Epithelial cell of proximal tubule (primary cell): ENCODE results near the gene VKORC1. TPM values are rescaled to one million over a fixed set of nuclear protein-coding genes. Genes with fewer than 3 reads are reported as not detected.
"Not testable (repeated sequence)": the region's sequence is repeated elsewhere in the genome, so short reads cannot be mapped to it uniquely, and the experiment has no call there.

Source experiments
- DNase-seq: peaks from one replicate; pipeline ENCODE4 v3.0.0-alpha.2; 2011; ENCODE audit warnings: low read depth
- H3K4me3 ChIP-seq: 2 replicates; pipeline ENCODE4 v1.5.1; 2011; ENCODE audit warnings: low read depth, mild to moderate bottlenecking, low read length
- total RNA-seq: library from RNA; depleted of rRNA; stranded (reverse); fragments of >200 nt; gene quantifications from 2 replicates; pipeline ENCODE4 v1.2.3, GENCODE V29; 2015
- TF ChIP-seq, protein P1 (sequence below): conservative IDR thresholded peaks from 2 replicates; pipeline ENCODE4 v1.5.1; 2012; ENCODE audit warnings: low read depth, mild to moderate bottlenecking, low read length

The VKORC1 gene
- total RNA-seq, 1 donor from 2014 or later: 214 TPM

DNA sequence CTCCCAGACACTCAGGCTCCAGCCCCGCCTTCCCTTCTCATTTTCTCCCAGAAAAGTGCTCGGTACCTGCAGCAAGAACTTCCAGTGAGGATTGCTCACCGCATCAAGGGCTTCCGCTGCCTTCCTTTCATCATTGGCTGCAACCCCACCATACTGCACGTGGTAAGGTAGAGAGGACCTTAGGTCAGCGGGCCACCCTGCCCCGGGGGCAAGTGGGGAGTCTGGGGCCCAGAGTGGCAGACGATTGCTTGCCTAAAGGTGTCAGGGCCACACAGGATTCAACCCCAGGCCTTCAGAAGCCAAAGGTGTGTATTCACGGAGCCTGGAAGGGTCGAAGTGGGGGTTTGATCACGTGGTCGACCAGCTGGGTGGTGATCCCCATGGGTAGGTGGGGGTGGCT, 15.0 kb upstream of the VKORC1 start:
- peak overlapping the region; percentile 87 for H3K4me3 ChIP-seq
- no peak for DNase-seq
- TF ChIP-seq, protein P1, sequence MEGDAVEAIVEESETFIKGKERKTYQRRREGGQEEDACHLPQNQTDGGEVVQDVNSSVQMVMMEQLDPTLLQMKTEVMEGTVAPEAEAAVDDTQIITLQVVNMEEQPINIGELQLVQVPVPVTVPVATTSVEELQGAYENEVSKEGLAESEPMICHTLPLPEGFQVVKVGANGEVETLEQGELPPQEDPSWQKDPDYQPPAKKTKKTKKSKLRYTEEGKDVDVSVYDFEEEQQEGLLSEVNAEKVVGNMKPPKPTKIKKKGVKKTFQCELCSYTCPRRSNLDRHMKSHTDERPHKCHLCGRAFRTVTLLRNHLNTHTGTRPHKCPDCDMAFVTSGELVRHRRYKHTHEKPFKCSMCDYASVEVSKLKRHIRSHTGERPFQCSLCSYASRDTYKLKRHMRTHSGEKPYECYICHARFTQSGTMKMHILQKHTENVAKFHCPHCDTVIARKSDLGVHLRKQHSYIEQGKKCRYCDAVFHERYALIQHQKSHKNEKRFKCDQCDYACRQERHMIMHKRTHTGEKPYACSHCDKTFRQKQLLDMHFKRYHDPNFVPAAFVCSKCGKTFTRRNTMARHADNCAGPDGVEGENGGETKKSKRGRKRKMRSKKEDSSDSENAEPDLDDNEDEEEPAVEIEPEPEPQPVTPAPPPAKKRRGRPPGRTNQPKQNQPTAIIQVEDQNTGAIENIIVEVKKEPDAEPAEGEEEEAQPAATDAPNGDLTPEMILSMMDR: no peak

GRCh38 chr16:31108794-31109558, 14.4 kb upstream of the VKORC1 start:
- H3K4me3 ChIP-seq: peak overlapping the region; percentile 87
- DNase-seq: no peak
- TF ChIP-seq, protein P1: no peak

DNA sequence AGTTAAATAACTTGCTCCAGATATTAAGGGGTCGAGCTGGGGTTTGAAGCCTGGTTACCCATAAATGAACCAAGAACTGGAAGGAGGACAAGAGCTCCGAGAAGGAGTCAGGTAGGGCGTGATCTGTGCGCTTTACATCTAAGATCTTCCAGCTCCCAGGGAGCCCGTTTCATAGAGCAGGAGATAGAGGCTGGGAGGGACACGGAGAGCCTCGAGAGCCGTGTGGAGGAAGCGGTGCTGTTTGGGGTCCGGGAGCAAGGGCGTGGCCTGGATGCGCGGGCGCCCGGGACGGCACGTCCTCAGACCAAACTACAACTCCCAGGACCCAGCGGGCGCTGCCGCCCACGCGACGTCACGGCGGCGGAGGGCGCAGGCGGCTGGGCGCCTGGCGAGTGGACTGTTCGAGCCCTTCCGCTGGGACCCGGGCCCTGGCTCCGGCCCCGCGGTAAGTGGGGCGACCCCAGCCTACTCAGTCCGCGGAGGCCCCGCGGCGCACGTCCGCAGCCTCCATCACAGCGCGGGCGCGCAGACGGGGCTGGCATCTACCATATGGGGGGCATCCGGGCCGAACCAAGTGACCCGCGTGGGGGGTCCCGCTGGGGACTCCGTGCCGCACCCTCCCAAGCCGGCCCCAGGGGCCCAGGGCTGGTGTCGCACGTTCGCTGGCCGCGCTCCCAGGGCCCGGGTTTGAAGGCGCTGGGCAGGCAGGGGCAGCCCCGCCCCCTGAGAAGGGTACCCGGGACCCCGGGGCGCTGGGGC, 13.6 kb upstream of the VKORC1 start, which contains the start of gene BCKDK:
Gene BCKDK (plus strand): TSS at position 352 of the 759 bp plus-strand sequence. CDS start 838 bp downstream, outside the sequence.
- TF ChIP-seq, protein P1: no peak
- peak within 1 kb of the TSS; percentile 87 for H3K4me3 ChIP-seq
- DNase-seq: no peak

- TF ChIP-seq, protein P1: no peak
- DNase-seq: no peak
- no peak overlapping the region for H3K4me3 ChIP-seq
Observed at GRCh38 chr16:31107465-31107867, 12.9 kb upstream of the VKORC1 start.

- no peak for DNase-seq
- no peak overlapping the region for H3K4me3 ChIP-seq
- TF ChIP-seq, protein P1: no peak
Observed at GRCh38 chr16:31106509-31107464, 12.2 kb upstream of the VKORC1 start.

GRCh38 chr16:31105677-31106213, 11.1 kb upstream of the VKORC1 start:
- TF ChIP-seq, protein P1: peak; percentile 71
- no peak for DNase-seq
- peak overlapping the region; percentile 18 for H3K4me3 ChIP-seq

DNA sequence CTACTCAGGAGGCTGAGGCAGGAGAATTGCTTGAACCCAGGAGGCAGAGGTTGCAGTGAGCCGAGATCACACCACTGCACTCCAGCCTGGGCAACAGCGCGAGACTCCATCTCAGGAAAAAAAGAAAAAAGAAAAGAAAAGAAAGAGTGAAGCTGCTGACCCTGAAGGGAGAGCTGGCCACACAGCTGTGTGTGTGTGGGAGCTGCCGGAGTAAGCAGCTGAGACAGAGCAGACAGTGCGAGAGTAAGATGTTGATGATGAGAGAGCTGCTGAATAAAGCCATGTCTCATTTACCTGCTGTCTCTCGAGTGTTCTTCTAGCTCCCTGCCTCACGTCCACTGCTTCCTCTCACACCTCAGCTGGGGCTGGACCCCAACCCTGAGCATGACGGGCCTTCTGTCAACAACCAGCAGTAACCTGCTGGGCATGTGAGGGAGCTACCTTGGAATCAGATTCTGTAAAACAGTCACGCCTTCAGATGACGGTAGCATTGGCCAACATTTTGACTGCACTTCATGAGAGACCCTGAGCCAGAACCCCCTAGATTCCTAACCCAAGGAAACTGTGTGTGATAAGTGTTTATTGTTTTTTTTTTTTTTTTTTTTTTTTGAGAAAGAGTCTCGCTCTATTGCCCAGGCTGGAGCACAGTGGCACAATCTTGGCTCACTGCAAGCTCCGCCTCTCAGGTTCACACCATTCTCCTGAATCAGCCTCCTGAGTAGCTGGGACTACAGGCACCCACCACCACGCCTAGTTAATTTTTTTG, 6.5 kb upstream of the VKORC1 start:
- H3K4me3 ChIP-seq, DNase-seq: not testable (repeated sequence)
